G401 (cell line): ENCODE data around the gene SEMA5A. TPM values are rescaled to one million over a fixed set of nuclear protein-coding genes. Genes with fewer than 3 reads are reported as not detected.

Experiments
- DNase-seq: peaks from one replicate; pipeline ENCODE4 v3.0.0-alpha.2; 2015; ENCODE audit warnings: low spot score
- in situ Hi-C: cut with HindIII; loops from 2 replicates; pipeline ENCODE4 v1.10.0; 2016; ENCODE audit warnings: low sequenced_read_pairs, mixed read lengths
- total RNA-seq: library from RNA; depleted of rRNA; stranded (reverse); fragments of >200 nt; shearing (Covaris generic); gene quantifications from 2 replicates; pipeline ENCODE4 v1.2.3, GENCODE V29; 2014; rRNA removed

Gene SEMA5A
- total RNA-seq, 1 experiment from 2014 or later: 0.95 TPM

DNA sequence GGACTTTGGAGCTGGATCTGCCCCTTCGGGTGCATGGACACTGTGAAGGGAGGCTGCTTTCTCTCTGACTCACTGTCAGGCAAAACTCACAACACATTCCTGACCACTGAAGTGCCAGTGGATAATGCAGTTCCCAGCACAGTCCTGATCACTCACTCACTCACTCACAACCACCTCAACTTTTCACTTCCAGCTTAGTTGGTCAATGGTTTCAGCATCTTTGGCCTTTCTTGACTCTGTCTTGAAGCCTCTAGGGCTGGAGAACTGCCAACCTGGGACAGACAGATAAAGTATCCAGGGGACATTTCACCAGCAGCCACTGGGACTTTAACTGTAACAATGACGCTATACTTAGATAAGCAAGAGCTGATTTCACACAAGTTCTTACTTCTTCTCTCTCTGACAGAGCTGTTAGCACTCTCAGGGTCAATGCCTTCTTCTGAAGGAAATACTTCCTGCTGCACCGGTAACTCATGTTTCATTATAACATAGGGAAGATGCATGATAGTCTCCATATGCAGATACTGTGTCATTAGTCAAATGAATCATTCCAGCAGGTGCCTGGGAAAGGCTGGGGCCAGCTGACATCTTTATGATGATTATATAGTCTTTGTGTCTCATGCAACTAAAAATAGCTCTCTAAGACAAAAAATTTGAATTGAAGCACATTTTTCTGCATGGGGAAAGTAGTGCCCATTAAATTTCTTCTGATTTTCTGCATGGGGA, 499.0 kb downstream of the SEMA5A start:
- no peak for DNase-seq
- in situ Hi-C loops: no loop called here

- in situ Hi-C loops: no loop called here
- no peak for DNase-seq
Measured at GRCh38 chr5:9045946-9046345, 499.9 kb downstream of the SEMA5A start.

GRCh38 chr5:9042241-9042640, 503.6 kb downstream of the SEMA5A start:
- DNase-seq: no peak
- in situ Hi-C loops: no loop called here

GRCh38 chr5:9040475-9040874, 505.4 kb downstream of the SEMA5A start:
- in situ Hi-C loops: no loop called here
- DNase-seq: no peak

DNA sequence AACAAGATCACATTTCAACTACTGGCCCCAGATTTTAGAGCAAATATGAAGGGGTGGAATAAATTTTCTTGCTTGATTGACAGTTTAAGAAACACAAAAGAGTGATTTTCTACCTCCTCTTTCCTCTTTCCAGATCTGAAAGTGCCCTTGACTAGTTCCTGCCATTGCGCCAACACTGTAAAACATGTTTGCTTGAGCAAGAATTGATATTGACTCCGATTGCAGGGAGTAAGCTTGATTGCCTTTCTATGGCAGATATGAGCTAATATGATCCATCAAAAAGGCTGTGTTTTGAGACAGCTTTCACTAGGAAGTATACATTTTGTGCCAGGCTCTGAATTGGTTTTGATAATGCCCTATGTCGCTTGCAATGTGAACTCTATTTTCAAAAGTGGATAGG, 508.8 kb downstream of the SEMA5A start:
- in situ Hi-C loops: no loop called here
- no peak for DNase-seq

- in situ Hi-C loops: no loop called here
- no peak for DNase-seq
Measured at GRCh38 chr5:9035346-9035745, 510.5 kb downstream of the SEMA5A start.

- DNase-seq: no peak
- in situ Hi-C loops: no loop called here
Measured at GRCh38 chr5:9034649-9035048, 511.2 kb downstream of the SEMA5A start.

GRCh38 chr5:9033524-9033923, 512.4 kb downstream of the SEMA5A start:
- in situ Hi-C loops: no loop called here
- DNase-seq: no peak

GRCh38 chr5:9025942-9026341, 519.9 kb downstream of the SEMA5A start:
- DNase-seq: no peak
- in situ Hi-C loops: no loop called here

- DNase-seq: no peak
- in situ Hi-C loops: no loop called here
Measured at GRCh38 chr5:9020996-9021395, 524.9 kb downstream of the SEMA5A start.

DNA sequence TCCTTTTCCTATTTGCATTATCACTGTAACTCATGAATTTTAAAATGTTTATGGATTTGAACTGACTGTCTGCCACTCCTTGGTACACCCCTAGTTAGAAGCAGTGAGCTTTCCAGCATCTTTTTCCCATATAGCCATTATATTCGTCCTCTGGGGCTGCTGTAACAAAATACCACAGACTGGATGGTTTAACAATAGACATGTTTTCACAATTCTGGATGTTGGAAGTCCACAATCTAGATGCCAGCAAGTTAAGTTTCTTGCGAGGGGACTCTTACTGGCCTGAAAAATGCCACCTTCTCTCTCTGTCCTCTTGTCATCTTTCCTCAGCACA, 530.0 kb downstream of the SEMA5A start:
- no peak for DNase-seq
- in situ Hi-C loops: no loop called here

GRCh38 chr5:9015260-9015936, 530.5 kb downstream of the SEMA5A start:
- no peak for DNase-seq
- in situ Hi-C loops: no loop called here

DNA sequence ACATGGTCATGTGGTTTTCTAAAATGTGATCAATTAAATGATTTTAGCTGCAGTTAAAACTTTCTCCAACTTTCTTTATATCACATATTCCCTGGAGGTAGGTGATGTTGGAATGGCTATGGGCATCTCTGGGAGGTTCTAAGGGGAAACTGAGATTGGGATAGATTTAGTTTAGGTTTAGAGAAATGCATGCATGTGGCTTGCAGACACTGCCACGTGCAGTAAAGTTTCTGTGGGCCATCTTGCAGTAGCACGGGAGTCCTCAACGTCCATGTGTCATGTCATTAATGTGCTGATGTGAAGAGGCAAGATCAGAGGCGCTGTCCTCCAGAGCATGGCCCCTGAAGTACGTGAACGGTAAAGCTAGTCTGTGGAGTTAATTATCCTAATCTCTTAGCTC, 532.7 kb downstream of the SEMA5A start:
- in situ Hi-C loops: no loop called here
- no peak for DNase-seq

DNA sequence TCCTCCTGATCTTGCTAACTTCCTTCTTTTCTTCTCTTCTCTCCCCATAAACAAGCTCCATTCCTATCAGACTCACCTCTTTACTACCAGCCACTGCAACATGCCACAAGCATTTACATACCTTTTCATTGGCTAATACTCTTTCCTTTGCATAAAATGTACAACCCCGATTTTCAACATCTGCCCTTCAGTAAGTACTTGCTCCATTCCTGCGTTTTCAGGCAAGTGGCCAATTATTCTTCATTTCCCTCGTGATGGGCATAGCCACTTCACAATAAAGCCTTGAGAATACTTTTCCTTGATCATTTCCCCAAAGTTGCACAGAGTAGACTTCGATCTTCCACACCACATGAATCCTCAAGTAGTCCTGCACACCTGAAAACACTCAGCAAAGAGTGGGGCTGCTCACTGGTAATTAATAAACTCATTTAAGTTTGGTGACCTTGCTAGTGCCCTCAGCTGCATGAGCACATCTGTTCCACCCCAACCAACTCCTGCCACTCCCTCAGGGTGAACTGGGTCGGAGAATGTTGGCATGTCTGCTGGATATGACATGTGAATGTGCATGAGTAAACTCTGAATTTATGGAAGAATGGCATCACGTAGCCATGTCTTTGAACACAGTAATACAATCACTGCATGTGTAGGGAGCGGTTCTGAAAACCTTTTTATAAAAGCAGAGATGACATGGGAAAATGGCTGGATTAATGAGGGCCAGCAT, 535.8 kb downstream of the SEMA5A start:
- in situ Hi-C loops: no loop called here
- no peak for DNase-seq

DNA sequence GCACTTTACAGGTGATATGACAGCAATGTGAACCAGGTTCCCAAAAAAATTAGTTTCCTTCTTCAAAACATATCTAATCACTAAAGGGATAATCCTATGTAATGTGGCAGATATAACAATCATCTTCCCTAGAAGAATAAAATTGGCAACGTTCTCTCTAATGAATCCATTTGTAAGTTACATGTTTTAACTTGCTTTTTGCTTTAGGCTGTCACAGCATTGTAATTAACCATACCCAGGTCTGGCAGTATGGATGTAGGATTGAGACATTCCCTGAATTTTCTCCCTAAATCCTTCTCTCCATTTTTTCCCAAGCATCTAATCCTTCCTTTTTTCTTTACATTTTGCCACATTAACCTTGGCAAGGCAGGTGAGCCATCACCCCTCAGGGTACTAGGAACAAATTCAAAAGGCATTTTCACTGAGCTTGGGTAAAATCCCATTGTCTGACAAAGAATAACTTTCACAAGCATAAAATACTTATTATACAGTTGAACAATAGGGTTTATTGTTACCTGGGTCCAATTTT, 548.3 kb downstream of the SEMA5A start:
- DNase-seq: no peak
- in situ Hi-C loops: no loop called here

- in situ Hi-C loops: no loop called here
- DNase-seq: no peak
Measured at GRCh38 chr5:8993031-8993430, 552.8 kb downstream of the SEMA5A start.

Other genes starting within 250 kb of the SEMA5A start
- gene TAS2R1, start 84.3 kb upstream of the SEMA5A start, total RNA-seq: not detected in 2 replicates